Neuron (in vitro differentiated cells): ENCODE results near the gene SPTBN1.

ENCODE experiments used
- H2AFZ ChIP-seq: one replicate; pipeline ENCODE4 v1.6.1; 2013; ENCODE audit warnings: low read depth, mild to moderate bottlenecking, inconsistent platforms, low read length, moderate library complexity
- H3K27me3 ChIP-seq: one replicate; pipeline ENCODE4 v1.6.1; 2013; ENCODE audit warnings: low read length; ENCODE audit not compliant: insufficient read depth
- H3K36me3 ChIP-seq: one replicate; pipeline ENCODE4 v1.6.1; 2013; ENCODE audit warnings: low read length; ENCODE audit not compliant: insufficient read depth
- H3K4me1 ChIP-seq: one replicate; pipeline ENCODE4 v1.6.1; 2013; ENCODE audit warnings: low read length; ENCODE audit not compliant: insufficient read depth
- H3K4me3 ChIP-seq: 2 replicates; pipeline ENCODE4 v1.5.1; 2013; ENCODE audit warnings: mild to moderate bottlenecking, low read length, moderate library complexity
- H3K9me3 ChIP-seq: one replicate; pipeline ENCODE4 v1.6.1; 2013; ENCODE audit warnings: low read length

Gene SPTBN1

DNA sequence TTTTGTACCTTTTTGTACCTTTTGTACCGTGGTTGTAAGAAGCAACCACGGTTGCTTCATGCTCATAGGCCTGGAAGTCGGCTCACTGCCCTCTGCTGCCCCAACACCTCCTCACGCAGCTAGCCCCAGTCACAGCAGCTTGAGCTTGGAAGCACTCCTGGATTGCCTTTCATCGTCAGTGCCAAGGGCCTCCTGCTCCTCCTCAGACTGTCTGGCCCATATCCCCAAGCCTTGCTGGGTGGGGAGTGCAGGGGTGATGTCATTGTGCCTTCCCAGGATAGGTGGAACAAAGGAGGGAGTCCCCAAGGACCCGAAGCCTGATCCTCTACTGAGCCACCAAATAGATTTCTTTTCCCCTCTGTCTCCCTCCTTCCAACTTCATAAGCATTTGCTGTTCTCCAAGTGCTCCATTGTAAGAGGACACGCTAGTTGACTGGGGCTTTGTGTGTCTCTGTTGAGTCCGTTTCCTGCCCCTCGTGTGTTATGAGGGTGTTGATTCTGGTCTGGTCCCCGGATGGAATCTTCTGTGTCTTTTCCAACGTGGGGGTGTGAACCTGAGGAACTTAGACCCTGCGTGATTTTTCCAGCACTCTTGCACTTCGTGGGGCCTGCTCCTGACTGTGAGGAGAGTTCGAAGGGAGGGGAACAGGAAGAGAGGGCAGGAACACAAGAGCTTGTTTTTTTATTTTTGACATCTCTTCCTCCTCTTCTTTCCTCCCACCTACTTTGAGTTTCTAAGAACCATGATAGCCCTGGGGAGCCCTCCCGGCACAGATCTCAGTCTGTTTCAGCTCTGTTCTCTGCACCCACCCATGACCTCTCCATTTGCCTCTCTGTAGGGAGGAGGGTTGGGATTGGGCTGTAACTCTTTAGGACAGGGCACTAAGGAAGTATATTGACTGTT lies 140.1 kb downstream of the SPTBN1 start:
- H3K4me3 ChIP-seq: no peak overlapping the region
- peaks cover 3% of the 10 kb centered on the region for H3K9me3 ChIP-seq
- no peaks in the 10 kb centered on the region for H3K4me1 ChIP-seq

DNA sequence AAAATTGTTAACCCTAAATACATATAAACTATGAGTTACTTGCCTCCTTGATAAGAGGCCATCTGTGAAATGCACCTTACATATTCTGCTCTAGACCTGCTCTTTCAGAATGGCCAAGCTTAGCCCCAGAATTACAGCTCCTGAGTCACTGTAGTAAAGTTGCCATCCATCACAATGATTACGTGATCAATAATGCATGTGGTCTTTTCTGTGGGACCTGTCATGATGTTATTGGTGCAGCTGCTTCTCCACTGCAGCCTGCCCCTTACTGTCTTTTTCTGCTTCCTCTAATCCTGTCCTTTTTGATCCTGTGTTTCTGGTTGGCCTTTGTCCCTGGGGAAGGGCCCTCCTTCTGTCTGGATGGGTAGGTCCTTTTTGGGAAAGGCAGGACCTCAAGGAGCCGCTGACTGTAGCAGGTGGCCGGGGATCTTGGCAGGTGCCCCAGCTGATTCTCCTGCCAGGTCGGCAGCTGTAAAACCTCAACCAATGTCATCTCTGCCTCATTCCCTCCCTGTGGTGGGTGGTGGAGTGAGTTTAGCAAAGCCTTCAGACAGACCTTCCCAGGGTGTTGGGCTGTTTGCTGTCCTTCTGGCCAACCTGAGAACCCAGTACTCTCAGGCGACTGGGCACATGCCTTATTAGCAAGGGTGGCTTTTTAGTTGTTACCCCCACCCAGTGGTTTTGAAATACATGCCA lies 141.2 kb downstream of the SPTBN1 start:
- no peak overlapping the region for H3K4me3 ChIP-seq
- peaks cover 13% of the 10 kb centered on the region for H3K36me3 ChIP-seq
- no peaks in the 10 kb centered on the region for H3K27me3 ChIP-seq
- no peaks in the 10 kb centered on the region for H3K4me1 ChIP-seq
- H3K9me3 ChIP-seq: peaks cover 3% of the 10 kb centered on the region
- no peak overlapping the region for H2AFZ ChIP-seq

More for the DNA sequence above, 140.1 kb downstream of the SPTBN1 start:
- Histone ChIP-seq H3K27me3 (no peaks in the 10 kb centered on the region), H3K36me3 (peaks cover 11% of the 10 kb centered on the region), H2AFZ (no peak overlapping the region)

DNA sequence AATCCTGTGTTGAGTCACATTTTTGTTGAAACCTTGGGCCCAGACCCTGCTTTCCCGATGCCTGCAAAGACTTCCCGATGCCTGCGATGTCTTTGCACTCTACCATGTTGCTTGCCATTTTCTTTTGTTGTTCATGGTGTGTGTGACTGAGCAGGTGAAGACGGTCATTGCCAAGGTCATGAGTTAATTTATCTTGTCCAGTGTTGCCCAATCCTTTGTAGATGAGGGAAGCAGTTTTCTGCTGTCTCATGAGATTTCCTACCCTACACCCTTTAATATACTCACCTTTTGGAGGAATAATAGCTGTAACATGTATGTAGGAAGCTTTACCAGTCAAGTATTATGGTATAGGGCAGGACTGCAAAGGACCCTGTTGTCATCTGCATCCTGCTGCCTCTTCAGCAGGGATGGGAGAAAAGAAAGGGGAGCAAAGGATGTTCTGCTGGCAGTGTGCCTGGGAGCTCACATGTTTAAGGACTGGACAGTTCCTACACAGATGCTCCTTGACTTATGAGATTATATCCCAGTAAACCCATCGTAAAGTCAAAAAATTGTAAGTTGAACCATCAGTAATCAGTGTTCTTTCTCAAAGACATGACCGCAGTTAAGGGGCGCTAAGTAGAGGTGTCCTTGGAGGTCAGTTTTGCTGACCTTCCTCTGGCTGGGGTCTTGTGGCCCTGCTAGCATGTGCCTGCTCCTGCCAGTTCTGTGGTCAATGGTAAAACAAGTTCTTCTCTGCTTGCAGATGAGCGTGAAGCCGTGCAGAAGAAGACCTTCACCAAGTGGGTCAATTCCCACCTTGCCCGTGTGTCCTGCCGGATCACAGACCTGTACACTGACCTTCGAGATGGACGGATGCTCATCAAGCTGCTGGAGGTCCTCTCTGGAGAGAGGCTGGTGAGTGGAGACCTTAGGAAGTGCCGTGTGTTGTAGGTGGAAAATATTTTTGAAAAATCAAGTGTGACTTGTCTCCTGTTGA lies 142.5 kb downstream of the SPTBN1 start:
- H3K27me3 ChIP-seq: no peaks in the 10 kb centered on the region
- peaks cover 3% of the 10 kb centered on the region for H3K9me3 ChIP-seq
- H3K4me3 ChIP-seq: no peak overlapping the region
- H3K36me3 ChIP-seq: peaks cover 13% of the 10 kb centered on the region
- H3K4me1 ChIP-seq: no peaks in the 10 kb centered on the region
- H2AFZ ChIP-seq: no peak overlapping the region

DNA sequence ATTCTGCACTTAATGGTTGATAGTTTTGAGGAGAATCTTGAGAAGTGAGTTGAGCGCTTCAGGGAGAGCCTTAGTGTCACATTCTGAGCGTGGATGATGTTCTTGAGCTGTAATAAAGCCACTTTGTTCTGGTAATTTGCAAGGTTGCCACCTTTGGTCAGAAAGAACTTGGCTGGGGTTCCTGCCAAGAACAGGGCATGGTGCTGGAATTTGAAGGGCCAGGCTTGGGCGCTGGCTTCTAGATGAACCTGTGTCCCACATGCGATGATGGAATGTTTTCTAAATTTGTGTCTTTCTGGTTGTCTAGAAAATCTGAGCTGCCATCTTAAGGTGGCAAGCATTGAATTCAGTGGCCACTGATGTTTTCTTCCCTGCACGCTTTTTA lies 143.2 kb downstream of the SPTBN1 start:
- Histone ChIP-seq H3K36me3 (peaks cover 13% of the 10 kb centered on the region), H3K9me3 (peaks cover 3% of the 10 kb centered on the region)

DNA sequence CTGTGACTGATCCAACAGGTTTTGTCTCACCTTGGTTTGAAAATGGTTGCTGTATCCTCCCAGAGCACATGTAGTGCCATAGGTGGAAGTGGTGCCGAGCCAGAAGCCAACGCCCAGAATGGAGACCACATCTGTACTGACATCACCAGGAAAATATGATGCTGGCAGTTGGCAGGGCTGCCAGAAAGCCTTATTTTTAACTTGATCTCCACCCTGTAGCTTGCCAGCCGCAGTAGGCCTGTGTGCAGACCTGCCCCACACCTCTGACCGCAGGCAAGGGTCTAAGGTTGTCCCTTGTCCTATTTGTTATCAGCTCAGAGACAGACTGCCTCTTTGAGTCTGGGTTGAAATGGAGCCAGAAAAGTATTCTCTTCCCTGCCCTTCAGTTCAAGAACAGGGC lies 143.8 kb downstream of the SPTBN1 start:
- Histone ChIP-seq H3K36me3 (peaks cover 13% of the 10 kb centered on the region), H3K4me3 (no peak overlapping the region), H3K27me3 (no peaks in the 10 kb centered on the region), H3K4me1 (peaks cover 11% of the 10 kb centered on the region), H3K9me3 (peaks cover 3% of the 10 kb centered on the region), H2AFZ (no peak overlapping the region)

More for the DNA sequence above, 143.2 kb downstream of the SPTBN1 start:
- no peak overlapping the region for H2AFZ ChIP-seq
- H3K4me3 ChIP-seq: no peak overlapping the region
- H3K4me1 ChIP-seq: peaks cover 5% of the 10 kb centered on the region
- H3K27me3 ChIP-seq: no peaks in the 10 kb centered on the region

DNA sequence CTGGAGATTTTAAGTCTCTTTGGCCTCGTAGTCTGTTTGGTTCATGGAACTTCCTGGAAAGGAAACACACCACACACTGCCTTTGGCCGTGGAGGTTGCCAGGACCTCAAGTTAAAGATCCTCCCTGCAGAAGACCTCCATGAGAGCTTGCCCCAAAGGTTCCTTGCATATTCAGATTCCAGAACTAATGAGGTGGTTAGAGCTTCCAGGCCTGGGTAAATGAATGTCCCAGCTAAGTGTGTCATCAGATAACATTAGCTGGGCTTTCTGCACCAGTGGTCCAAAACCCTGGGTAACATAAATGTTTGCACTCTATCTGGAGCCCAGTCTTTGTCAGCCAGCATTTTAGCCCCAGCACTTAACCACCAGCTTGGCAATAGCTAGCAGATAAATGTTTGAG lies 145.2 kb downstream of the SPTBN1 start:
- H3K9me3 ChIP-seq: peaks cover 3% of the 10 kb centered on the region
- H2AFZ ChIP-seq: no peak overlapping the region
- H3K4me3 ChIP-seq: no peak overlapping the region
- peaks cover 16% of the 10 kb centered on the region for H3K36me3 ChIP-seq
- H3K4me1 ChIP-seq: peaks cover 23% of the 10 kb centered on the region
- no peaks in the 10 kb centered on the region for H3K27me3 ChIP-seq

DNA sequence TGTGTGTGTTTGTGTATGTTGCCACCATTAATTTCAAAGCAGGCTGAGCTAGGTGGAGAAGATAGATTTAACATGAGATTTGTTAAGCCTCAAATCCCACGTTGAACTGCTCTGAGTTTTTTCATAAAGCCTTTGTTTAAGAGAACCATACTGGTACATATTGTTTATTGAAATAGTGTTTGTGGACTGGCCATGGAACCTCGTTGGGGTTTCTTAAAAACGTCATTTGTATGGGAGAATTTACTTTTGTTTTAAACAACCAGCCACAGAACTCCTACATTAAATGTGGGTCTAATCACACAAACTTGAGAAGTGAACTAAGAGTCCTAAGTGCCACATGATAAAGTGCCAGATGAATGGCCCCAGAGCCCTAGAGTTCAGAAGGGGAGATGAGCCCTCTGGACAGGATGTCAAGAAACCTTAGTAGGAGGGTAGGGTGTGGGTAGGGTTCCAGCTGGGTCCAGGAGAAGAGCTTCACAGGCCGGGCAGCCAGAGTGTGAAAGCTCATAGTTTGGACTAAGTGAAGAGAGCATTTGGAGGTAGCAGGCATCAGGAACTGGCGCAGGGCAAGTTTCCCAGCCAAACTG lies 146.7 kb downstream of the SPTBN1 start:
- peaks cover 16% of the 10 kb centered on the region for H3K36me3 ChIP-seq
- H3K4me3 ChIP-seq: no peak overlapping the region

DNA sequence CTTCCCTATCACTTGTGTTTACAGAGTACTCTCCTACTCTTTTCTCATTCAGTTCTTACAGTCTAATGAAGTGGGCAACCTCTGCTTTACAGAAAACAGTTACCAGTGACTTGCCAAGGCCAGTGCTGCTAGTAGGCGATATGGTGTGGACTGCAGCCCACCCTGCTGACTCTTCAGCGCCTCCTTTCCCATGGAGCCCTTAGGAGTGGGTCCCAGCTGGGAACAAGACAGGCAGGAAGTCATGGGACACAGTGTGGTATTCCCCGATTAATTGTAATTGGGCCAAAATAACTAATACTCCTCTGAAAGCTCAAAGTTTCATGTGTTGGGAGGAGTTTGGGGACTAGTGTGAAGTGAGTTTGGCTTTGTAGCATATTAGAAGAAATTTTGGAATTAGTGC lies 147.2 kb downstream of the SPTBN1 start:
- peaks cover 16% of the 10 kb centered on the region for H3K36me3 ChIP-seq
- H3K9me3 ChIP-seq: peaks cover 4% of the 10 kb centered on the region
- H3K4me1 ChIP-seq: peaks cover 23% of the 10 kb centered on the region
- no peaks in the 10 kb centered on the region for H3K27me3 ChIP-seq
- no peak overlapping the region for H3K4me3 ChIP-seq
- no peak overlapping the region for H2AFZ ChIP-seq

More for the DNA sequence above, 146.7 kb downstream of the SPTBN1 start:
- Histone ChIP-seq H2AFZ (no peak overlapping the region), H3K9me3 (peaks cover 3% of the 10 kb centered on the region), H3K4me1 (peaks cover 23% of the 10 kb centered on the region), H3K27me3 (no peaks in the 10 kb centered on the region)

DNA sequence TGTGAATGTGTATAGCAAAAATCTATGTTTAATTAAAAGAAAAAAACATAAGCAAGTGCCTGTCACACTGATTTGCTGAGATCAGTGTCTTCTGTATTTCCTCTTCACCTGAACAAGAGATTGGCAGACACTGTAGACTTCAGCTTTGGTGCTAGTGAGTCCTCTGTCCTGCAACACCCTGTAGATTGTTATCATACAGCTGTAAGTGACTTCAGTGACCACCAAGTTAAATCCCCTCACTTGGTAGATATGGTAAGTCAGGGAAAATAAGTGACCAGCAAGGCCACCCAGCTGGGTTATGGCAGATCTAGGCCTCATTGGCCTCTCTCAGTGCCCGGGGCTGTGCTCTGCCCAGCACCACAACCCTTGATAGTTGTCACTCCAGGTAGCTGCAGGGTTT lies 147.7 kb downstream of the SPTBN1 start:
- Histone ChIP-seq H3K36me3 (peaks cover 16% of the 10 kb centered on the region), H3K9me3 (peaks cover 4% of the 10 kb centered on the region), H3K4me3 (no peak overlapping the region), H3K4me1 (peaks cover 23% of the 10 kb centered on the region), H3K27me3 (no peaks in the 10 kb centered on the region), H2AFZ (no peak overlapping the region)

DNA sequence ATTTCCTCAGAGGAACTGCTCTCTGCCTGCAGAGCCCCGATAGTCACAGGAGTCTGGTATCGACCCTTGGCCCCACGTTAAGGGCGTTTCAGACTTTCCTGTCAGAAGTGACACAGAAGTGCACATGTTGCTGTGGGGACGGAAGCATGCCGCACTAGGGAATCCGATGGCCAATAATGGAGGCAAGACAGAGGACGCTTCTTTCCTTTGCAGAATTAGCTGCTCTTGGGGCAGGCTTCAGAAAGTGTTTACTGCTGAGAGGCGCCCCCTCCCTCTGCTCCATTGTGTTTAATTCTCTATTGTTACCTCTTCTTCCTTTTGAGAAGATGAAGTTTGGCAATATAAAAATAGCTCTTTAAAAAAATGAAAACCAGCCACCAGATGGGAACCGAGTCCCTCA lies 148.7 kb downstream of the SPTBN1 start:
- Histone ChIP-seq H3K4me1 (peaks cover 34% of the 10 kb centered on the region), H3K9me3 (peaks cover 2% of the 10 kb centered on the region), H3K36me3 (peaks cover 6% of the 10 kb centered on the region), H2AFZ (no peak overlapping the region), H3K4me3 (no peak overlapping the region), H3K27me3 (no peaks in the 10 kb centered on the region)

DNA sequence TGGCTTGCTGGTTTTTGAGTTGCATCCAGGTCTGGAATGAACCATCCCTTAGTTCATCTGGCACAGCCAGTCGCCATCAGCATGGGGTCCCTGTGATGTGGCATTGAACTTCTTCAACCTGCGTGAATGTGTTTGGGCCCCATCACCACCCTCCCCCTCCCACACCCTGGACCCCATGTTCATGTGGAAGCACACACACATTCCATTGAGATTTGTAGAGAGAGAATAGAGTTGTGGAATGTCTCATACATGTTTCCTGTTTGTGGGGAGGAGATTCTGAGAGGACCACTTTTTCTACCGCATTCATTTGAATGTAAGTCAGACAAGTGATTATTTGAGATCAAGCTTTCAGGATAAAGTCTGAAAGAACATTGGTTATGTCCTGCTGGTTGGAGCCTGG lies 149.7 kb downstream of the SPTBN1 start:
- no peaks in the 10 kb centered on the region for H3K27me3 ChIP-seq
- H3K4me1 ChIP-seq: peaks cover 36% of the 10 kb centered on the region
- no peak overlapping the region for H2AFZ ChIP-seq
- peaks cover 2% of the 10 kb centered on the region for H3K9me3 ChIP-seq
- no peak overlapping the region for H3K4me3 ChIP-seq
- H3K36me3 ChIP-seq: peaks cover 5% of the 10 kb centered on the region

DNA sequence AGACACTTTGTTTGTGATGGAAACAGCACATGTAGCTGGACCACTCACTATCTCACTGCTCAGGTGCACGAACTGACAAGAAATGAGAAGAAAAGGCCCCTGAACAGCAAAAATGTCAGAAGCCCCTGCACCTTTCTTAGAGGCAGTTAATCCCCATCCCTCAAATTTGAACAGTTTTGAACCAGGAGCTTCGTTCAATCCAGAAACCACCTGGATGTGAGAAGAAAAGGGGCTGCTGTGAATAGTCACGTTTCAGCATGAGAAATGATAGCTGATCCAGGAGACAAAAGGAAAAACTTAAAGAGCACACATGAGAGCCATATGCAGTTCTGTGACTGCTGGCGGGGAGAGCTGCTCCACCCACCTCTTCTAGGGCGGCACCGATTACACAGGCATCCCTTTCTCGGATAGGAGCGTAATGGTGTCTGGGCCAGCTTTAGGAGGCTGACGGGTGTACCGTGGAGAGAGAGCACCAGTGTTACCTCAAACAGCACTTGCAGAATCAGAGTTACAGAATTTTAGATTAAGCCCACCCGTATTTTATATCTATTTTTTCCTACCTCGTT lies 150.3 kb downstream of the SPTBN1 start:
- no peak overlapping the region for H2AFZ ChIP-seq
- H3K4me1 ChIP-seq: peaks cover 36% of the 10 kb centered on the region
- peaks cover 5% of the 10 kb centered on the region for H3K36me3 ChIP-seq
- H3K4me3 ChIP-seq: no peak overlapping the region
- H3K9me3 ChIP-seq: peaks cover 2% of the 10 kb centered on the region
- H3K27me3 ChIP-seq: no peaks in the 10 kb centered on the region
